A549 (cell line): Measurements from ENCODE around the gene CTNND1. TPM values are rescaled to one million over a fixed set of nuclear protein-coding genes. Genes with fewer than 3 reads are reported as not detected.

Source experiments
- BHLHE40 ChIP-seq: IDR thresholded peaks from 2 replicates; pipeline ENCODE4 v1.6.1; 2012; ENCODE audit warnings: low read depth, low read length, inconsistent platforms
- CBX2 ChIP-seq: fragments of 200-600 bp; sonication (generic); IDR thresholded peaks from 2 replicates; pipeline ENCODE4 v1.6.1; 2016; ENCODE audit warnings: low read depth, mild to moderate bottlenecking, borderline replicate concordance
- CBX8 ChIP-seq: fragments of 200-600 bp; sonication (generic); IDR thresholded peaks from 2 replicates; pipeline ENCODE4 v1.6.1; 2016
- CHD2 ChIP-seq: fragments of 150-350 bp; IDR thresholded peaks from 2 replicates; pipeline ENCODE4 v1.6.1; 2014; ENCODE audit warnings: low read length; ENCODE audit not compliant: partially characterized antibody
- CHD4 ChIP-seq: fragments of 200-600 bp; sonication (generic); IDR thresholded peaks from 2 replicates; pipeline ENCODE4 v1.6.1; 2016; ENCODE audit warnings: antibody characterized with exemption, mild to moderate bottlenecking, borderline replicate concordance
- E2F6 ChIP-seq: IDR thresholded peaks from 2 replicates; pipeline ENCODE4 v1.6.1; 2012; ENCODE audit warnings: low read depth, borderline replicate concordance
- EHF ChIP-seq: fragments of 250-450 bp; sonication (Bioruptor Pico); IDR thresholded peaks from 2 replicates; pipeline ENCODE4 v1.5.0; 2020; ENCODE audit warnings: mild to moderate bottlenecking
- FOSL2 ChIP-seq, 2 experiments: fragments of 450-650 bp in 1 of 2; fragments of >200 bp in 1 of 2; sonication (Bioruptor Twin) in 1 of 2; formaldehyde crosslinking; IDR thresholded peaks; 2 replicates each; pipeline versions ENCODE4 v1.5.0 to v1.6.1; 2016 to 2020; ENCODE audit warnings: mild to moderate bottlenecking in 1 of 2, moderate library complexity in 1 of 2
- GATA3 ChIP-seq: IDR thresholded peaks from 2 replicates; pipeline ENCODE4 v1.6.1; 2012; ENCODE audit warnings: borderline replicate concordance
- HDAC2 ChIP-seq: fragments of 200-600 bp; sonication (generic); IDR thresholded peaks from 2 replicates; pipeline ENCODE4 v1.6.1; 2016
- HMGXB4 ChIP-seq: fragments of 250-450 bp; sonication (Bioruptor Pico); IDR thresholded peaks from 2 replicates; pipeline ENCODE4 v1.5.0; 2021; ENCODE audit warnings: mild to moderate bottlenecking, moderate library complexity, borderline replicate concordance
- HOXB5 ChIP-seq: fragments of 250-450 bp; sonication (Bioruptor Pico); IDR thresholded peaks from 2 replicates; pipeline ENCODE4 v1.5.0; 2020; ENCODE audit warnings: mild to moderate bottlenecking, moderate library complexity
- JUN ChIP-seq, 2 experiments: fragments of >200 bp; sonication (Bioruptor Twin); formaldehyde crosslinking; IDR thresholded peaks; 2 replicates in 1 of 2; 3 replicates in 1 of 2; pipeline ENCODE4 v1.6.1; 2016 to 2017
- JUNB ChIP-seq: fragments of >200 bp; sonication (Bioruptor Twin); formaldehyde crosslinking; IDR thresholded peaks from 2 replicates; pipeline ENCODE4 v1.6.1; 2016
- KDM1A ChIP-seq: fragments of 200-600 bp; sonication (generic); IDR thresholded peaks from 2 replicates; pipeline ENCODE4 v1.6.1; 2016; ENCODE audit warnings: low read depth, mild to moderate bottlenecking
- MAFK ChIP-seq: fragments of 450-650 bp; IDR thresholded peaks from 2 replicates; pipeline ENCODE4 v1.6.1; 2014; ENCODE audit not compliant: partially characterized antibody
- MYC ChIP-seq: IDR thresholded peaks from 2 replicates; pipeline ENCODE4 v1.6.1; 2012; ENCODE audit warnings: mild to moderate bottlenecking, inconsistent platforms, low read length, improper control_type of control experiment, borderline replicate concordance
- NR3C1 ChIP-seq: fragments of >200 bp; sonication (Bioruptor Twin); formaldehyde crosslinking; IDR thresholded peaks from 3 replicates; pipeline ENCODE4 v1.6.1; 2017
- POLR2AphosphoS2 ChIP-seq: conservative IDR thresholded peaks from 2 replicates; pipeline ENCODE4 v1.6.1; 2012; ENCODE audit warnings: low read length, improper control_type of control experiment, inconsistent platforms
- RAD21 ChIP-seq, 2 experiments: fragments of >200 bp in 1 of 2; sonication (Bioruptor Twin) in 1 of 2; formaldehyde crosslinking in 1 of 2; IDR thresholded peaks in 1 of 2; conservative IDR thresholded peaks in 1 of 2; 2 replicates in 1 of 2; 3 replicates in 1 of 2; pipeline ENCODE4 v1.6.1; 2012 to 2018; ENCODE audit warnings: inconsistent platforms in 1 of 2
- RARB ChIP-seq: fragments of 250-450 bp; sonication (Bioruptor Pico); IDR thresholded peaks from 2 replicates; pipeline ENCODE4 v1.8.0; 2021; ENCODE audit warnings: mild to moderate bottlenecking, moderate library complexity
- RFX5 ChIP-seq: fragments of 450-650 bp; IDR thresholded peaks from 2 replicates; pipeline ENCODE4 v1.7.1; 2014; ENCODE audit warnings: antibody characterized with exemption, mild to moderate bottlenecking, moderate library complexity
- SMC3 ChIP-seq: fragments of >200 bp; sonication (Bioruptor Twin); formaldehyde crosslinking; IDR thresholded peaks from 3 replicates; pipeline ENCODE4 v1.6.1; 2018; ENCODE audit warnings: inconsistent platforms
- SREBF2 ChIP-seq: fragments of 450-650 bp; IDR thresholded peaks from 2 replicates; pipeline ENCODE4 v1.6.1; 2014; ENCODE audit warnings: mild to moderate bottlenecking, moderate library complexity
- USF2 ChIP-seq: fragments of 450-650 bp; IDR thresholded peaks from 2 replicates; pipeline ENCODE4 v1.6.1; 2014; ENCODE audit warnings: antibody characterized with exemption
- ZC3H11A ChIP-seq: fragments of 450-650 bp; IDR thresholded peaks from 2 replicates; pipeline ENCODE4 v1.6.1; 2014; ENCODE audit warnings: antibody characterized with exemption, mild to moderate bottlenecking
- polyA plus RNA-seq, 4 experiments: library from polyadenylated mRNA; depleted of rRNA in 3 of 4; stranded (reverse); fragments of >200 nt; fragmentation: RNase III in 1 of 4; extraction: RNeasy Plus Mini Kit Qiagen cat#74134 plus additional on column Dnase treatment in 1 of 4; gene quantifications; 2 replicates in 3 of 4; 3 replicates in 1 of 4; pipeline ENCODE4 v1.2.3, GENCODE V29; 2011 to 2017
- TF ChIP-seq, protein P1 (sequence below): fragments of 250-450 bp; sonication (Bioruptor Pico); IDR thresholded peaks from 2 replicates; pipeline ENCODE4 v1.5.0; 2020; ENCODE audit warnings: low read depth, mild to moderate bottlenecking, moderate library complexity

CTNND1 gene
- polyA plus RNA-seq, 2 of the 4 experiments (the other 2 are of a cell fraction): 72.8 to 146 TPM

DNA sequence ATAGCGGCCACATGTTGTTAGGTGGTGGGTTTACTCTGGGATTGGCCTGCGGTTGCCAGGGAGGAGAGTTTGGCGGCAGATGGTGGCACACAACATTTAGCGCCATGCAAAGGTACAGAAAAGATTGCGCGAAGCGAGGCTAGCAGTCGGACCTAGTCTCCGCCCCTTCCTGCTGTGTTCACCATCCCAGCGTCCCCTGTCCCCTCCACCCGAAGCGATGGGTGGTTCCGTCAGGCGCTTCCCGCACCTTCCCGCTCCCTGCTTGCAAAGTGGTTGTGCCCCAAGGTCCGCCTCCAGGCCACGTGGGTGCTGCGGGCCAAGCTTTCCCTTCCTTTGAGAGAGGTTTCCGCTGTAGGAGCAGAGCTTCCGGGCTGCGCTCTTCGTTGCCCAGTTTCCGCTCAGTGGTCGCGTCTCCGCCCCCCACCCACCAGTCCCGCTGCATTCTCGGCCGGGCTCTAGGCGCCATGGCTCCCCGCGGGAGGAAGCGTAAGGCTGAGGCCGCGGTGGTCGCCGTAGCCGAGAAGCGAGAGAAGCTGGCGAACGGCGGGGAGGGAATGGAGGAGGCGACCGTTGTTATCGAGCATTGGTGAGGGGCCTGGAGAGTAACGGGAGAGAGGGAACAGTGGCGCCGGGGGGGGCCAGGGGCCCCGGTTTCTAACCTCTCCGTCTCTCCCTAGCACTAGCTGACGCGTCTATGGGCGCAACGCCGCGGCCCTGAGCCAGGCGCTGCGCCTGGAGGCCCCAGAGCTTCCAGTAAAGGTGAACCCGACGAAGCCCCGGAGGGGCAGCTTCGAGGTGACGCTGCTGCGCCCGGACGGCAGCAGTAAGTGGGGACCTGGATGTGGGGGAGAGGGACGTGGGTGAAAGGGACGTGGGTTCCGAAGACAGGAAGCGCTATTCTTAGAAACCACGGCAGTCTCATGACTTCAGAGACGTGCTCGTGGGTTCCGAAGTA lies 20.2 kb upstream of the CTNND1 start, which contains the start of gene SELENOH (continued):
- TF ChIP-seq, protein P1, sequence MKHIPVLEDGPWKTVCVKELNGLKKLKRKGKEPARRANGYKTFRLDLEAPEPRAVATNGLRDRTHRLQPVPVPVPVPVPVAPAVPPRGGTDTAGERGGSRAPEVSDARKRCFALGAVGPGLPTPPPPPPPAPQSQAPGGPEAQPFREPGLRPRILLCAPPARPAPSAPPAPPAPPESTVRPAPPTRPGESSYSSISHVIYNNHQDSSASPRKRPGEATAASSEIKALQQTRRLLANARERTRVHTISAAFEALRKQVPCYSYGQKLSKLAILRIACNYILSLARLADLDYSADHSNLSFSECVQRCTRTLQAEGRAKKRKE (CRISPR knock-in tag): no peak
- no peak for TF ChIP-seq EHF
- no peak for TF ChIP-seq BHLHE40
- no peak; the same call in 1 of the 2 replicates for TF ChIP-seq RARB (CRISPR knock-in tag)
- no peak for TF ChIP-seq SREBF2
- 0 out of 2 replicates have a peak, but pooled peaks have one; percentile 35 for TF ChIP-seq HDAC2
- no peak for TF ChIP-seq MAFK
- no peak for TF ChIP-seq CHD4
- no peak for TF ChIP-seq ZC3H11A
- peak; percentile 89 for TF ChIP-seq USF2
- TF ChIP-seq GATA3: peak; percentile 76
- TF ChIP-seq RFX5: peak; percentile 92
- no peak for TF ChIP-seq JUNB
- TF ChIP-seq JUN (IDR thresholded peaks at IDR 0.05): peak; percentile 82 to 97
- TF ChIP-seq E2F6: peak; percentile 89
- no peak for TF ChIP-seq CBX8
- TF ChIP-seq RAD21 (conservative IDR thresholded peaks at IDR 0.05 in 1 of 2, IDR thresholded peaks at IDR 0.05 in 1 of 2): peak in 1 of 2 experiments; percentile 18; a peak in 2 of 5 replicates
- TF ChIP-seq MYC: peak; percentile 98
- TF ChIP-seq HMGXB4: no peak
- TF ChIP-seq SMC3: 0 out of 3 replicates have a peak, but pooled peaks have one; percentile 27
- TF ChIP-seq POLR2AphosphoS2: peak; percentile 90
- TF ChIP-seq HOXB5: no peak
- no peak for TF ChIP-seq CBX2
- no peak for TF ChIP-seq KDM1A
- peak; percentile 33 for TF ChIP-seq CHD2
- no peak for TF ChIP-seq NR3C1
- no peak for TF ChIP-seq FOSL2 (IDR thresholded peaks at IDR 0.05)
- TF ChIP-seq FOSL2 (CRISPR knock-in tag; IDR thresholded peaks at IDR 0.05): 0 out of 2 replicates have a peak, but pooled peaks have one; percentile 17
